ENCODE results near the gene SLX4IP.
"Not testable (repeated sequence)": the region's sequence is repeated elsewhere in the genome, so short reads cannot be mapped to it uniquely, and the experiment has no call there.

DNA sequence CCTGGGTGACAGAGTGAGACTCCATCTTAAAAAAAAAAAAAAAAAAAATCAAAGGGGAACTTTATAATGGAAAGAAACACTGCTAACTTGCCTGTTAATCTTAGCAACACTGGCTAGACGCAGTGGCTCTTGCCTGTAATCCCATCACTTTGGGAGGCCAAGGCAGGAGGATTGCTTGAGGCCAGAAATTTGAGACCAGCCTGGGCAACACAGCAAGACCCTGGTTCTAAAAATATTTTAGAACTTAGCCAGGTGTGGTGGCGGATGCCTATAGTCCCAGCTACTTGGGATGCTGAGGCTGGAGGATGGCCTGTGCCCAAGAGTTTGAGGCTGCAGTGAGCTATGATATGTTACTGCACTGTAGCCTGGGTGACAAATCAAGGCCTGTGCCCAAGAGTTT, 17.9 kb upstream of the SLX4IP start:
- not testable (repeated sequence) for TF ChIP-seq CTCF, POLR2AphosphoS5, POLR2A (IDR thresholded peaks at IDR 0.05)

All from prostate gland (tissue), 2 donors.